Thyroid gland (tissue), 4 donors: ENCODE results near the gene PIK3R5.

ENCODE experiments used
- POLR2A ChIP-seq, 2 donors: fragments of 450-650 bp; IDR thresholded peaks; one replicate each; pipeline ENCODE4 v1.6.1; 2017; ENCODE audit warnings: antibody characterized with exemption in 2 of 2, mild to moderate bottlenecking in 2 of 2, moderate library complexity in 1 of 2
- TF ChIP-seq, protein P1 (sequence below), 6 experiments: fragments of 200-600 bp in 3 of 6; fragments of 450-650 bp in 3 of 6; sonication (generic) in 3 of 6; IDR thresholded peaks; one replicate each; pipeline ENCODE4 v1.5.1; 2016 to 2019; ENCODE audit warnings: antibody characterized with exemption in 6 of 6, mild to moderate bottlenecking in 2 of 6, inconsistent platforms in 1 of 6, moderate library complexity in 1 of 6

GRCh38 chr17:8923762-8924161 lies 41.7 kb downstream of the PIK3R5 start:
- TF ChIP-seq, protein P1, sequence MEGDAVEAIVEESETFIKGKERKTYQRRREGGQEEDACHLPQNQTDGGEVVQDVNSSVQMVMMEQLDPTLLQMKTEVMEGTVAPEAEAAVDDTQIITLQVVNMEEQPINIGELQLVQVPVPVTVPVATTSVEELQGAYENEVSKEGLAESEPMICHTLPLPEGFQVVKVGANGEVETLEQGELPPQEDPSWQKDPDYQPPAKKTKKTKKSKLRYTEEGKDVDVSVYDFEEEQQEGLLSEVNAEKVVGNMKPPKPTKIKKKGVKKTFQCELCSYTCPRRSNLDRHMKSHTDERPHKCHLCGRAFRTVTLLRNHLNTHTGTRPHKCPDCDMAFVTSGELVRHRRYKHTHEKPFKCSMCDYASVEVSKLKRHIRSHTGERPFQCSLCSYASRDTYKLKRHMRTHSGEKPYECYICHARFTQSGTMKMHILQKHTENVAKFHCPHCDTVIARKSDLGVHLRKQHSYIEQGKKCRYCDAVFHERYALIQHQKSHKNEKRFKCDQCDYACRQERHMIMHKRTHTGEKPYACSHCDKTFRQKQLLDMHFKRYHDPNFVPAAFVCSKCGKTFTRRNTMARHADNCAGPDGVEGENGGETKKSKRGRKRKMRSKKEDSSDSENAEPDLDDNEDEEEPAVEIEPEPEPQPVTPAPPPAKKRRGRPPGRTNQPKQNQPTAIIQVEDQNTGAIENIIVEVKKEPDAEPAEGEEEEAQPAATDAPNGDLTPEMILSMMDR (IDR thresholded peaks at IDR 0.05), result no peak
- no peak for TF ChIP-seq POLR2A (IDR thresholded peaks at IDR 0.05)
